Activated CD4-positive, alpha-beta T cell treated with anti-CD3 and anti-CD28 coated beads, Interleukin-2, amount 50 U/mL, for 24 hours (primary cell): ENCODE data around the gene ADAMTSL3.
"Not testable (repeated sequence)": the region's sequence is repeated elsewhere in the genome, so short reads cannot be mapped to it uniquely, and the experiment has no call there.

Experiments
- DNase-seq, 2 donors: peaks; one replicate each; pipeline ENCODE4 v3.0.0-alpha.2; 2020; ENCODE audit warnings: low read depth in 1 of 2, low spot score in 1 of 2

The ADAMTSL3 gene

GRCh38 chr15:83700082-83700481 lies 46.2 kb downstream of the ADAMTSL3 start:
- DNase-seq: no peak

GRCh38 chr15:83702314-83702713 lies 48.4 kb downstream of the ADAMTSL3 start:
- not testable (repeated sequence) for DNase-seq

- DNase-seq: no peak
Measured at GRCh38 chr15:83708328-83708727, 54.4 kb downstream of the ADAMTSL3 start.

DNA sequence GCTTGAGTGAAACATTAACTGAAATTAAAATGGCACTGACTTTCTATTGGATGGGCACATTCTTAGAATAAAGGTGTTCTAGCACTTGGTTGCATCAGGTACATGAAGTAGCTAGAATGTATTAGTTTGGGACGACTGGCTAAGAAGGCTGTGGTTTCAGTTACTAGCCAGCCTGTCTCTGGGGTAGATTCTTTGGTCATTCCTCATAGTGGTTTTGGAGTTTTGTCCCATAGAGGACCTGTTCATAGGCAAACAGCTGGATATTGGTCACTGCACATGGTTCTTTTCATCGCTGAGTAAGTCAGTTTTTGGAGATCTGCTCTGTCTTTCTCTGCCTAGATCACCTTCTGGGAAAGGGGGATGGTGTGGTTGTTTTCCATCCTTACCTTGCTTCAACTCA lies 55.3 kb downstream of the ADAMTSL3 start:
- DNase-seq: no peak

GRCh38 chr15:83709811-83710210 lies 55.9 kb downstream of the ADAMTSL3 start:
- no peak for DNase-seq

GRCh38 chr15:83710452-83710851 lies 56.5 kb downstream of the ADAMTSL3 start:
- no peak for DNase-seq

DNA sequence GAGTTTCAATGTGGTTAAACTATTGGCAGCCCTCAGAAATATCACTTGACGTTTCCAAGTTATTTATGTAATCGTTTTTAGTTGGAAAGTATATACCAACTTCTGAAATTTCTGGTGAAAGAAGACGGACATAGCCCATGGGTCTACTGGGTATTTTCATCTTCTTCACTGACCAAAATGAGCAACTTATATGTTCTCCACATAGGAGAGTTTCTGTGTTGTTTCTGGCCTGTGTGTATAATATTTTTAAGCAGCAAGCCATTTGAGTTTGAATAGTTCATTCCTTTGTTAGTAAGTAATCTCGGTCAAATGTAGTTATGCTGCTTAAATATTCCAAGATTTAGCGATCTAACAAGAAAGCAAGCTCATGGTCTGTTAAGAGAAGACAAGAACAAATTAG lies 57.3 kb downstream of the ADAMTSL3 start:
- DNase-seq: no peak

DNA sequence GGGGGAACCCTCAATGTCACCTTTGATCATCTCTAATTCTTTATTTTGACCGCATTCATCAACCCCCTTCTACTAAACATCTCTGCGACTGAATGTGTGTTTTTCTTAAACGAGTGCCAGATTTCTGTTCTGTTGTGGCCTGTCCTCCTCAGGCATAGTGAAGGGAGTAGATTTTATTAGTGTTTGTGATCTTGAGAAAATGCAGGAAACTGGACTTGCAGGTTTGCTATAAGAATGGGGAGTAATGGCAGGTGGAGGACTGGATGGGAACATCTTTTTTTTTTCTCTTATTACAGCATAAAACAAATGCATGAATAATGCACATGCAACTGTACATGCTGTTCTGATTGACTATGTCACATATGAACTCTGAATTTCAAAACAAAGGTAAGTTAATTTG lies 59.3 kb downstream of the ADAMTSL3 start:
- DNase-seq: no peak

- DNase-seq: no peak
Measured at GRCh38 chr15:83714939-83715628, 61.2 kb downstream of the ADAMTSL3 start.

GRCh38 chr15:83716605-83717004 lies 62.7 kb downstream of the ADAMTSL3 start:
- DNase-seq: no peak

GRCh38 chr15:83717010-83717409 lies 63.1 kb downstream of the ADAMTSL3 start:
- DNase-seq: no peak

- DNase-seq: no peak
Measured at GRCh38 chr15:83720468-83720867, 66.5 kb downstream of the ADAMTSL3 start.

DNA sequence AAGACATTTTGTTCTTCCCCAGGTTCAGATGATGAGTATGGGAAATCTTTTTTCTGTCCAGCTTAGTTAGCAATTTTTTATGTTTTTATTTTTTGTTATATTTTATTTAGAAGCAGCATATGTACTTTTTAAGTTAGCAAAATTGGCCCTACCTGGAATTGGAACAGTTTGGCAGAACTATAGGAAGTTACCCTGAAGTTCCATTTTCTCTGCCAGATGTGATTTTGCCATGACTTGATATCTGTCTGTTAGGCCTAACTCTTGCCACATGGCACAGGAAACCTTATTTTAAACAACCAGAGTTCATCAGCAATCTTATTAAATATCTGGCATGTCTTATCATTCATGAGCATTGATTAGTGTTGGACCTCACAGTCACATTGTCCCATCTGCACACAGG lies 67.1 kb downstream of the ADAMTSL3 start:
- no peak for DNase-seq

GRCh38 chr15:83721981-83722380 lies 68.1 kb downstream of the ADAMTSL3 start:
- DNase-seq: no peak

- no peak for DNase-seq
Measured at GRCh38 chr15:83723216-83723615, 69.3 kb downstream of the ADAMTSL3 start.

DNA sequence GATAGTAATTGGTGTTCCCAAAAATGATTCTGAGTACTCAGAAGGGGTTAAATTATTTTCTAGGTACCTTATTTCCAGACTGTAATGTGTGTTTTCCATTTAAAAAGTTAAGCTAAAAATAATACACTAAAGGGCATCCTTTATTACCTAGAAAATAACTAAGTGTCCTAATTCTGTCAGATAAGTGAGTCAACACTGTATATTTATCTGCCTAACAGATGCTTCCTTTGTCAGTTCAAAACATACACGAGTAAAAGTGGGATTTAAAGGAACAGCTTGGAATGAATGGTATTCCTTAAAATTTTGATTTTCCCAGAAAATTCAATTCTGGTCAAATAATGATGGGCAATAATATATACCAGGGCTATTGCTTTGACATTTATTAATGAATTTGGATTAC lies 78.3 kb downstream of the ADAMTSL3 start:
- no peak for DNase-seq

DNA sequence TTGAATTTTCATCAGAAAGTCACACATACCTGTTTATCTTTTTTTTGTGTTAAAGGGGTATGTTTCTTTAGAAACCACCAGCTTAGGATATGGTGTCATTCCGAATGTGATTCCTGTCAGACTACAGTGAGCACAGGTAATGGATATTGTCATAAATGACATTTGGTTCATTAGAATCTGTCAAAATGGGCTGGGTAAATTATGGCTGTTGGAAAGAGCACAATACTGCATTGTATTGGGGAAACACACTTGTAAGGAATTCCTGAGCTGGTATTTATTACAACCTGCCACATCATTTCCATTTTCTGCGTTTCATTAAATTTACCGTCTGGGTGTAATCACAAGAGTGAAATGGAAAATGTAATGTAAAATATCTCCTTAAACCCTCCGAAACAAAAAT lies 78.8 kb downstream of the ADAMTSL3 start:
- no peak for DNase-seq

DNA sequence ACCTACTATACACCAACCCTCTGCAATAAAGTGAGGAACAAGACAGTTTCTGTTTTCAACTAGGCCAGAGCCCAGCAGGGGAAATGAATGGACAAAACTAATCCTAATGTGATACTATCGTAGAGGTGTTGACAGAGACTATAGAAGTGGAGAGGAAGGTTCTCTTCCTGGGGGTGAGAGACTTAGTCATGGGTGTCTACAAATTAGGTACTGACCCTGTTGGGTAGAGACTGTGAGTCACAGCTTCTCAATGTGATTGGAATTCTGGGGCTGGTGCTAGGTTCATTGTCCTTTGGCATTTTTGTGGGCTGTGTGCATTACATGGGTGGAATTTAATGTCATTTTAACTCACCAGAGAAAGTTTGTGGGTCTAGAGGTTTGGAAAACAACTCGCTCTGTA lies 79.3 kb downstream of the ADAMTSL3 start:
- DNase-seq: no peak

DNA sequence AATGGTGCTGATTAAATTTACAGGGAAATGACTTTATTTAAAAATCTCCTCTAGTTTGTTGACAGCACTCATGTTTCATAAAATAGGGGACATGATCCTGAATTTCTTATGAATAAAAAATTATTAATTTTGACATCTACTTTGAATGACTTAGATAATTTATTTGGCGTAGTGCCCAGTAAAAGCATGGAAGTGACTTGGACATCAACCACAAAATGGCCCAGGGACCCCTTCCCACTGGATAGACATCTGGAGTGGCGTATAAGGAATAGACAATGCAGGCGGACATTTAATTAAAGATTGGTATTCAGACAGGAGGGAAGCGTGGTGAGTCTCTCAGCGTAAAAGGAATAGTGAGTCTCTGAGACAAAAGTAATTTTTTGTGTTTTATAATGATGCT lies 79.8 kb downstream of the ADAMTSL3 start:
- no peak for DNase-seq

DNA sequence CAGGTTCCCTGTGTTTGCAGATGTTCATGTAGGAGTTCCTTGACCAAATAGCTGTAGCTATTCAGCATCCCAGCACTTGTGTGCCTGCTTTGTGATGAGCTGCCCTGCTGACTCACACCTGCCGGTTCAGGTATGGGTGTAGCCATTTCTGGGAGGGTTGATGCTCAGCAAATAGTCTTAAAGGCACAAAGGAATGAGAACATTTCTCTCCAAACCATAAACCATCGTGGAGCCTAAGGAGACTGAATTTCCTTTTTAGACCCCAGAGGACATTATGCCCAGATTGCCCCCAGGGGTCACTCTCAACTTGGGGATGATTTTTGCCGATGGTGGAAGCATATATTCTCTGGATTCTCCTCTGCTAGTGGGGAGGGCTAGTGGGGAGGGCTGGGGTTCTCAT lies 80.6 kb downstream of the ADAMTSL3 start:
- no peak for DNase-seq

DNA sequence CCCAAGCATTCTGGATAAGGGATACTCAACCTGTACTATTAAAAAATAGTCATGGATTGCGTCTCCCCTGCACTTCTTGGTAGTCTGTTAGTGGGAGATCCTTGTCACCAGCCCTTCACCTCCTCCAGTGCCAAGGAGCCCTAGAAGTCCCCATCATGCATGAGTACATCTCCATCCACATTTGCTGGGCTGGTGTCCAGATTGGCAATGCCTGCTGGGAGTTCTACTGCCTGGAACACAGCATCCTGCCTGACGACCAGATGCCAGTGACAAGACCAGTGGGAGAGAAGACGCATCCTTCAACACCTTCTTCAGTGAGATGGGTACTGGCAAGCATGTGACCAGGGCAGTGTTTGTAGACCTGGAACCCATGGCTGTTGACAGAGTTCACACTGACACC lies 85.7 kb downstream of the ADAMTSL3 start:
- no peak for DNase-seq

GRCh38 chr15:83745771-83746170 lies 91.8 kb downstream of the ADAMTSL3 start:
- no peak for DNase-seq

- no peak for DNase-seq
Measured at GRCh38 chr15:83746231-83746630, 92.3 kb downstream of the ADAMTSL3 start.
